Keratinocyte (primary cell): ENCODE data around the gene INPP4B. TPM values are rescaled to one million over a fixed set of nuclear protein-coding genes. Genes with fewer than 3 reads are reported as not detected.

ENCODE experiments used
- DNase-seq: peaks from one replicate; pipeline ENCODE4 v3.0.0-alpha.2; 2011; ENCODE audit warnings: low read depth, missing footprints, low spot score
- FAIRE-seq: peaks from 2 replicates; lab custom pipeline; 2011; peaks lifted over from hg19 to GRCh38; lab: Jason Lieb, UNC
- H2AFZ ChIP-seq: 2 replicates; pipeline ENCODE4 v1.6.0; 2012; ENCODE audit warnings: low read length, control low read depth, inconsistent platforms; ENCODE audit not compliant: control insufficient read depth
- H3K27ac ChIP-seq: 2 replicates; pipeline ENCODE4 v1.5.1; 2011; ENCODE audit warnings: low read length; ENCODE audit not compliant: control insufficient read depth, insufficient read depth
- H3K27me3 ChIP-seq: 3 replicates; pipeline ENCODE4 v1.6.0; 2011; ENCODE audit warnings: low read length; ENCODE audit not compliant: control insufficient read depth, insufficient read depth; ENCODE audit errors: extremely low read depth
- H3K36me3 ChIP-seq, 2 experiments: 2 replicates in 1 of 2; 3 replicates in 1 of 2; pipeline ENCODE4 v1.5.1; 2011; ENCODE audit warnings: low read length in 2 of 2, mild to moderate bottlenecking in 1 of 2; ENCODE audit not compliant: control insufficient read depth in 2 of 2, insufficient read depth in 2 of 2; ENCODE audit errors: extremely low read depth in 1 of 2
- H3K4me1 ChIP-seq: 3 replicates; pipeline ENCODE4 v1.5.1; 2011; ENCODE audit warnings: low read length; ENCODE audit not compliant: control insufficient read depth, insufficient read depth; ENCODE audit errors: extremely low read depth
- H3K4me2 ChIP-seq: 3 replicates; pipeline ENCODE4 v1.6.0; 2011; ENCODE audit warnings: low read depth, low read length; ENCODE audit not compliant: control insufficient read depth, insufficient read depth; ENCODE audit errors: extremely low read depth
- H3K4me3 ChIP-seq, 3 experiments: fragments of 200-600 bp in 1 of 3; sonication (generic) in 1 of 3; 2 replicates in 2 of 3; 3 replicates in 1 of 3; pipeline ENCODE4 v1.5.1; 2011 to 2016; ENCODE audit warnings: low read length in 3 of 3, mild to moderate bottlenecking in 3 of 3, control low read depth in 2 of 3, inconsistent platforms in 1 of 3, low read depth in 1 of 3, mixed read lengths in 1 of 3, mixed run types in 1 of 3, moderate library complexity in 1 of 3; ENCODE audit not compliant: control insufficient read depth in 2 of 3, insufficient read depth in 2 of 3; ENCODE audit errors: extremely low read depth in 1 of 3
- H3K79me2 ChIP-seq: 2 replicates; pipeline ENCODE4 v1.6.0; 2012; ENCODE audit warnings: low read length; ENCODE audit not compliant: control insufficient read depth, insufficient read depth
- H3K9ac ChIP-seq: 3 replicates; pipeline ENCODE4 v1.6.0; 2011; ENCODE audit warnings: low read length; ENCODE audit not compliant: control insufficient read depth, insufficient read depth; ENCODE audit errors: extremely low read depth
- H3K9me1 ChIP-seq: 3 replicates; pipeline ENCODE4 v1.6.0; 2011; ENCODE audit warnings: low read length; ENCODE audit not compliant: control insufficient read depth, insufficient read depth; ENCODE audit errors: extremely low read depth
- H3K9me3 ChIP-seq: 2 replicates; pipeline ENCODE4 v1.5.1; 2012; ENCODE audit warnings: low read depth, low read length; ENCODE audit not compliant: control insufficient read depth
- H4K20me1 ChIP-seq: 3 replicates; pipeline ENCODE4 v1.6.0; 2011; ENCODE audit warnings: low read length; ENCODE audit not compliant: control insufficient read depth, insufficient read depth; ENCODE audit errors: extremely low read depth
- CTCF ChIP-seq, 3 experiments: IDR thresholded peaks in 1 of 3; conservative IDR thresholded peaks in 1 of 3; optimal IDR thresholded peaks in 1 of 3; 2 replicates in 2 of 3; 3 replicates in 1 of 3; pipeline versions ENCODE3 to v1.5.1; 2011; ENCODE audit warnings: low read length in 3 of 3, mild to moderate bottlenecking in 3 of 3, moderate library complexity in 2 of 3, control low read depth in 1 of 3, inconsistent platforms in 1 of 3; ENCODE audit not compliant: insufficient read depth in 2 of 3; ENCODE audit errors: extremely low read depth in 1 of 3
- EZH2 ChIP-seq: IDR thresholded peaks from one replicate; pipeline ENCODE4 v1.6.1; 2012; ENCODE audit warnings: inconsistent platforms, mild to moderate bottlenecking, low read length, moderate library complexity
- dilution Hi-C: fragments of 300-500 bp; cut with MboI; formaldehyde crosslinking; loops from one replicate; pipeline ENCODE4 v1.7.0; 2020; ENCODE audit warnings: low sequenced_read_pairs; ENCODE audit not compliant: extremely low pct_ligation_motif_present
- polyA plus RNA-seq, 5 experiments: library from polyadenylated mRNA; depleted of rRNA in 3 of 5; stranded (reverse) in 3 of 5; stranded (forward) in 1 of 5; unstranded in 1 of 5; fragments of >200 nt; gene quantifications; 1 replicate in 1 of 5; 2 replicates in 3 of 5; 3 replicates in 1 of 5; pipeline versions ENCODE4 v1.2.1 to v1.2.3, GENCODE V29; 2011 to 2012; ENCODE audit warnings: missing spikeins in 2 of 5, low read depth in 1 of 5, low replicate concordance in 1 of 5

The INPP4B gene
- polyA plus RNA-seq, 1 donor (not counting 4 experiments of a cell fraction or from before 2014, with no cell fraction given), result 50.2 TPM

- H2AFZ ChIP-seq, result peak overlapping the region; percentile 55
- no peaks in the 10 kb centered on the region for H3K9me3 ChIP-seq
- no peak overlapping the region for H3K4me3 ChIP-seq
- no peaks in the 10 kb centered on the region for H3K9me1 ChIP-seq
- no peak overlapping the region for H3K9ac ChIP-seq
- dilution Hi-C loops, result no loop called here
- H3K27me3 ChIP-seq, result no peaks in the 10 kb centered on the region
- no peak for DNase-seq
- FAIRE-seq, result peak; percentile 67
- H3K4me1 ChIP-seq, result peaks cover 12% of the 10 kb centered on the region
- no peaks in the 10 kb centered on the region for H4K20me1 ChIP-seq
- H3K36me3 ChIP-seq, result no peaks in the 10 kb centered on the region
- no peaks in the 10 kb centered on the region for H3K79me2 ChIP-seq
- TF ChIP-seq EZH2 (no peak), CTCF (optimal IDR thresholded peaks at IDR 0.05 in 1 of 3, IDR thresholded peaks at IDR 0.05 in 1 of 3, conservative IDR thresholded peaks at IDR 0.05 in 1 of 3; ENCODE audit: extremely low read depth in 1 of 3, insufficient read depth in 2 of 3, low read length in 3 of 3) (no peak)
- H3K27ac ChIP-seq, result peak overlapping the region; percentile 19
- no peak overlapping the region for H3K4me2 ChIP-seq
These were observed 323.0 kb downstream of the INPP4B start for GRCh38 chr4:142523111-142523510.

GRCh38 chr4:142519342-142519741 lies 326.8 kb downstream of the INPP4B start:
- dilution Hi-C loops, result no loop called here
- Histone ChIP-seq H3K36me3 (no peaks in the 10 kb centered on the region), H3K9ac (no peak overlapping the region), H3K4me2 (no peak overlapping the region), H3K27me3 (no peaks in the 10 kb centered on the region), H2AFZ (peak overlapping the region; percentile 14), H3K4me3 (no peak overlapping the region), H3K4me1 (peaks cover 27% of the 10 kb centered on the region), H4K20me1 (no peaks in the 10 kb centered on the region), H3K9me1 (no peaks in the 10 kb centered on the region), H3K9me3 (no peaks in the 10 kb centered on the region), H3K79me2 (no peaks in the 10 kb centered on the region), H3K27ac (no peak overlapping the region)
- TF ChIP-seq CTCF (optimal IDR thresholded peaks at IDR 0.05 in 1 of 3, IDR thresholded peaks at IDR 0.05 in 1 of 3, conservative IDR thresholded peaks at IDR 0.05 in 1 of 3; ENCODE audit: extremely low read depth in 1 of 3, insufficient read depth in 2 of 3, low read length in 3 of 3) (no peak), EZH2 (no peak)
- DNase-seq (no peak), FAIRE-seq (no peak)
